HepG2 (cell line): Measurements from ENCODE around the gene CRLF1. TPM values are rescaled to one million over a fixed set of nuclear protein-coding genes. Genes with fewer than 3 reads are reported as not detected.
A peak's percentile ranks its signal among the peaks of the same experiment; 100 is the strongest.

Experiments
- MIXL1 ChIP-seq: IDR thresholded peaks from 2 replicates; pipeline ENCODE4 v1.6.1; 2016
- RBFOX2 ChIP-seq: fragments of 200-400 bp; formaldehyde crosslinking; IDR thresholded peaks from 2 replicates; pipeline ENCODE4 v1.6.1; 2017; ENCODE audit warnings: low read depth, mild to moderate bottlenecking, low read length
- SAP130 ChIP-seq: IDR thresholded peaks from 2 replicates; pipeline ENCODE4 v1.6.1; 2016; ENCODE audit warnings: low read depth
- SNRNP70 ChIP-seq: fragments of 200-400 bp; formaldehyde crosslinking; IDR thresholded peaks from 2 replicates; pipeline ENCODE4 v1.6.1; 2017; ENCODE audit warnings: mild to moderate bottlenecking, low read depth, low read length, moderate library complexity
- SRSF4 ChIP-seq: fragments of 200-400 bp; formaldehyde crosslinking; IDR thresholded peaks from one replicate; pipeline ENCODE4 v1.6.1; 2018; ENCODE audit warnings: mild to moderate bottlenecking, low read depth, low read length, moderate library complexity; ENCODE audit not compliant: poor library complexity, severe bottlenecking
- ZFX ChIP-seq: sonication (generic); formaldehyde crosslinking; IDR thresholded peaks from 2 replicates; pipeline ENCODE4 v1.4.0; 2020; ENCODE audit warnings: mild to moderate bottlenecking, low read depth, missing genetic modification reagents, moderate library complexity
- ZNF207 ChIP-seq: fragments of 450-650 bp; IDR thresholded peaks from 2 replicates; pipeline ENCODE4 v1.6.1; 2016; ENCODE audit warnings: antibody characterized with exemption, borderline replicate concordance
- ZNF382 ChIP-seq: sonication (generic); formaldehyde crosslinking; IDR thresholded peaks from 2 replicates; pipeline ENCODE4 v1.5.0; 2020; ENCODE audit warnings: missing genetic modification reagents, mild to moderate bottlenecking, borderline replicate concordance
- ZNF609 ChIP-seq: sonication (generic); formaldehyde crosslinking; IDR thresholded peaks from 2 replicates; pipeline ENCODE4 v1.4.0; 2020; ENCODE audit warnings: mild to moderate bottlenecking, missing genetic modification reagents, borderline replicate concordance
- polyA plus RNA-seq, 8 experiments: library from polyadenylated mRNA; depleted of rRNA in 3 of 8; stranded (reverse) in 7 of 8; unstranded in 1 of 8; fragments of >200 nt; fragmentation: Illumina TruSeq in 4 of 8; extraction: Trizol in 4 of 8; gene quantifications; 2 replicates each; pipeline versions ENCODE4 v1.2.1 to v1.2.3, GENCODE V29; 2011 to 2016; ENCODE audit warnings: low read depth in 4 of 8, missing spikeins in 1 of 8, mixed read lengths in 1 of 8; ENCODE audit not compliant: insufficient read depth in 1 of 8
- total RNA-seq, 5 experiments: library from RNA; depleted of rRNA; stranded (reverse); fragments of >200 nt; fragmentation: Illumina TruSeq; extraction: Trizol; gene quantifications; 2 replicates each; pipeline ENCODE4 v1.2.3, GENCODE V29; 2016; ENCODE audit warnings: low read depth in 1 of 5
- TF ChIP-seq, protein P1 (sequence below): sonication (generic); formaldehyde crosslinking; IDR thresholded peaks from 2 replicates; pipeline ENCODE4 v1.4.0; 2020; ENCODE audit warnings: missing genetic modification reagents
- TF ChIP-seq, protein P2 (sequence below): fragments of 450-650 bp; IDR thresholded peaks from 2 replicates; pipeline ENCODE4 v1.6.1; 2016
- TF ChIP-seq, protein P3 (sequence below): sonication (generic); formaldehyde crosslinking; IDR thresholded peaks from 2 replicates; pipeline ENCODE4 v1.9.0; 2021; ENCODE audit warnings: missing genetic modification reagents, borderline replicate concordance
- TF ChIP-seq, protein P4 (sequence below): sonication (generic); formaldehyde crosslinking; IDR thresholded peaks from 2 replicates; pipeline ENCODE4 v1.5.0; 2020; ENCODE audit warnings: missing genetic modification reagents

CRLF1 gene
- total and polyA plus RNA-seq, 2 of the 13 experiments (the other 11 are each of a cell fraction or from before 2014, with no cell fraction given): 217 to 296 TPM

GRCh38 chr19:18543814-18544475, 62.7 kb downstream of the CRLF1 start (continued):
- TF ChIP-seq, protein P1, sequence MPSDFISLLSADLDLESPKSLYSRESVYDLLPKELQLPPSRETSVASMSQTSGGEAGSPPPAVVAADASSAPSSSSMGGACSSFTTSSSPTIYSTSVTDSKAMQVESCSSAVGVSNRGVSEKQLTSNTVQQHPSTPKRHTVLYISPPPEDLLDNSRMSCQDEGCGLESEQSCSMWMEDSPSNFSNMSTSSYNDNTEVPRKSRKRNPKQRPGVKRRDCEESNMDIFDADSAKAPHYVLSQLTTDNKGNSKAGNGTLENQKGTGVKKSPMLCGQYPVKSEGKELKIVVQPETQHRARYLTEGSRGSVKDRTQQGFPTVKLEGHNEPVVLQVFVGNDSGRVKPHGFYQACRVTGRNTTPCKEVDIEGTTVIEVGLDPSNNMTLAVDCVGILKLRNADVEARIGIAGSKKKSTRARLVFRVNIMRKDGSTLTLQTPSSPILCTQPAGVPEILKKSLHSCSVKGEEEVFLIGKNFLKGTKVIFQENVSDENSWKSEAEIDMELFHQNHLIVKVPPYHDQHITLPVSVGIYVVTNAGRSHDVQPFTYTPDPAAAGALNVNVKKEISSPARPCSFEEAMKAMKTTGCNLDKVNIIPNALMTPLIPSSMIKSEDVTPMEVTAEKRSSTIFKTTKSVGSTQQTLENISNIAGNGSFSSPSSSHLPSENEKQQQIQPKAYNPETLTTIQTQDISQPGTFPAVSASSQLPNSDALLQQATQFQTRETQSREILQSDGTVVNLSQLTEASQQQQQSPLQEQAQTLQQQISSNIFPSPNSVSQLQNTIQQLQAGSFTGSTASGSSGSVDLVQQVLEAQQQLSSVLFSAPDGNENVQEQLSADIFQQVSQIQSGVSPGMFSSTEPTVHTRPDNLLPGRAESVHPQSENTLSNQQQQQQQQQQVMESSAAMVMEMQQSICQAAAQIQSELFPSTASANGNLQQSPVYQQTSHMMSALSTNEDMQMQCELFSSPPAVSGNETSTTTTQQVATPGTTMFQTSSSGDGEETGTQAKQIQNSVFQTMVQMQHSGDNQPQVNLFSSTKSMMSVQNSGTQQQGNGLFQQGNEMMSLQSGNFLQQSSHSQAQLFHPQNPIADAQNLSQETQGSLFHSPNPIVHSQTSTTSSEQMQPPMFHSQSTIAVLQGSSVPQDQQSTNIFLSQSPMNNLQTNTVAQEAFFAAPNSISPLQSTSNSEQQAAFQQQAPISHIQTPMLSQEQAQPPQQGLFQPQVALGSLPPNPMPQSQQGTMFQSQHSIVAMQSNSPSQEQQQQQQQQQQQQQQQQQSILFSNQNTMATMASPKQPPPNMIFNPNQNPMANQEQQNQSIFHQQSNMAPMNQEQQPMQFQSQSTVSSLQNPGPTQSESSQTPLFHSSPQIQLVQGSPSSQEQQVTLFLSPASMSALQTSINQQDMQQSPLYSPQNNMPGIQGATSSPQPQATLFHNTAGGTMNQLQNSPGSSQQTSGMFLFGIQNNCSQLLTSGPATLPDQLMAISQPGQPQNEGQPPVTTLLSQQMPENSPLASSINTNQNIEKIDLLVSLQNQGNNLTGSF: no peak
- TF ChIP-seq, protein P2, sequence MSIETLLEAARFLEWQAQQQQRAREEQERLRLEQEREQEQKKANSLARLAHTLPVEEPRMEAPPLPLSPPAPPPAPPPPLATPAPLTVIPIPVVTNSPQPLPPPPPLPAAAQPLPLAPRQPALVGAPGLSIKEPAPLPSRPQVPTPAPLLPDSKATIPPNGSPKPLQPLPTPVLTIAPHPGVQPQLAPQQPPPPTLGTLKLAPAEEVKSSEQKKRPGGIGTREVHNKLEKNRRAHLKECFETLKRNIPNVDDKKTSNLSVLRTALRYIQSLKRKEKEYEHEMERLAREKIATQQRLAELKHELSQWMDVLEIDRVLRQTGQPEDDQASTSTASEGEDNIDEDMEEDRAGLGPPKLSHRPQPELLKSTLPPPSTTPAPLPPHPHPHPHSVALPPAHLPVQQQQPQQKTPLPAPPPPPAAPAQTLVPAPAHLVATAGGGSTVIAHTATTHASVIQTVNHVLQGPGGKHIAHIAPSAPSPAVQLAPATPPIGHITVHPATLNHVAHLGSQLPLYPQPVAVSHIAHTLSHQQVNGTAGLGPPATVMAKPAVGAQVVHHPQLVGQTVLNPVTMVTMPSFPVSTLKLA: no peak
- TF ChIP-seq SRSF4 (no peak), SAP130 (CRISPR knock-in tag) (peak; percentile 0; the same call in 1 of the 2 replicates), SNRNP70 (no peak), RBFOX2 (no peak; the same call in 1 of the 2 replicates), ZNF207 (no peak), ZNF382 (CRISPR knock-in tag) (no peak), ZFX (CRISPR knock-in tag) (peak; percentile 17; the same call in 1 of the 2 replicates), MIXL1 (no peak), ZNF609 (no peak)
- TF ChIP-seq, protein P3, sequence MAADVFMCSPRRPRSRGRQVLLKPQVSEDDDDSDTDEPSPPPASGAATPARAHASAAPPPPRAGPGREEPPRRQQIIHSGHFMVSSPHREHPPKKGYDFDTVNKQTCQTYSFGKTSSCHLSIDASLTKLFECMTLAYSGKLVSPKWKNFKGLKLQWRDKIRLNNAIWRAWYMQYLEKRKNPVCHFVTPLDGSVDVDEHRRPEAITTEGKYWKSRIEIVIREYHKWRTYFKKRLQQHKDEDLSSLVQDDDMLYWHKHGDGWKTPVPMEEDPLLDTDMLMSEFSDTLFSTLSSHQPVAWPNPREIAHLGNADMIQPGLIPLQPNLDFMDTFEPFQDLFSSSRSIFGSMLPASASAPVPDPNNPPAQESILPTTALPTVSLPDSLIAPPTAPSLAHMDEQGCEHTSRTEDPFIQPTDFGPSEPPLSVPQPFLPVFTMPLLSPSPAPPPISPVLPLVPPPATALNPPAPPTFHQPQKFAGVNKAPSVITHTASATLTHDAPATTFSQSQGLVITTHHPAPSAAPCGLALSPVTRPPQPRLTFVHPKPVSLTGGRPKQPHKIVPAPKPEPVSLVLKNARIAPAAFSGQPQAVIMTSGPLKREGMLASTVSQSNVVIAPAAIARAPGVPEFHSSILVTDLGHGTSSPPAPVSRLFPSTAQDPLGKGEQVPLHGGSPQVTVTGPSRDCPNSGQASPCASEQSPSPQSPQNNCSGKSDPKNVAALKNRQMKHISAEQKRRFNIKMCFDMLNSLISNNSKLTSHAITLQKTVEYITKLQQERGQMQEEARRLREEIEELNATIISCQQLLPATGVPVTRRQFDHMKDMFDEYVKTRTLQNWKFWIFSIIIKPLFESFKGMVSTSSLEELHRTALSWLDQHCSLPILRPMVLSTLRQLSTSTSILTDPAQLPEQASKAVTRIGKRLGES (CRISPR knock-in tag): no peak
- TF ChIP-seq, protein P4, sequence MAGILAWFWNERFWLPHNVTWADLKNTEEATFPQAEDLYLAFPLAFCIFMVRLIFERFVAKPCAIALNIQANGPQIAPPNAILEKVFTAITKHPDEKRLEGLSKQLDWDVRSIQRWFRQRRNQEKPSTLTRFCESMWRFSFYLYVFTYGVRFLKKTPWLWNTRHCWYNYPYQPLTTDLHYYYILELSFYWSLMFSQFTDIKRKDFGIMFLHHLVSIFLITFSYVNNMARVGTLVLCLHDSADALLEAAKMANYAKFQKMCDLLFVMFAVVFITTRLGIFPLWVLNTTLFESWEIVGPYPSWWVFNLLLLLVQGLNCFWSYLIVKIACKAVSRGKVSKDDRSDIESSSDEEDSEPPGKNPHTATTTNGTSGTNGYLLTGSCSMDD (CRISPR knock-in tag): no peak
